EH (cell line): Measurements from ENCODE around the gene LRRK1.
A peak's percentile ranks its signal among the peaks of the same experiment; 100 is the strongest.

Source experiments
- DNase-seq: peaks from one replicate; pipeline ENCODE4 v3.0.0-alpha.2; 2015; ENCODE audit warnings: low read depth

Gene LRRK1

GRCh38 chr15:101044625-101045235 is 125.6 kb downstream of the LRRK1 start:
- no peak for DNase-seq

- DNase-seq, result peak; percentile 82
Measured at GRCh38 chr15:101045236-101045646, 126.1 kb downstream of the LRRK1 start.

GRCh38 chr15:101045835-101046691 is 126.9 kb downstream of the LRRK1 start:
- DNase-seq, result no peak

- DNase-seq, result no peak
Measured at GRCh38 chr15:101046826-101047225, 127.7 kb downstream of the LRRK1 start.

- DNase-seq, result no peak
Measured at GRCh38 chr15:101047301-101047781, 128.2 kb downstream of the LRRK1 start.

GRCh38 chr15:101048176-101048575 is 129.0 kb downstream of the LRRK1 start:
- DNase-seq, result no peak

GRCh38 chr15:101048581-101049030 is 129.4 kb downstream of the LRRK1 start:
- DNase-seq, result no peak

GRCh38 chr15:101049282-101049681 is 130.1 kb downstream of the LRRK1 start:
- no peak for DNase-seq

GRCh38 chr15:101049856-101050622 is 130.9 kb downstream of the LRRK1 start:
- DNase-seq, result no peak

GRCh38 chr15:101050623-101051290 is 131.6 kb downstream of the LRRK1 start:
- DNase-seq, result no peak

GRCh38 chr15:101051291-101052030 is 132.3 kb downstream of the LRRK1 start:
- DNase-seq, result no peak

- no peak for DNase-seq
Measured at GRCh38 chr15:101052031-101052620, 133.0 kb downstream of the LRRK1 start.

GRCh38 chr15:101052681-101053121 is 133.5 kb downstream of the LRRK1 start:
- no peak for DNase-seq

GRCh38 chr15:101053261-101053660 is 134.1 kb downstream of the LRRK1 start:
- no peak for DNase-seq

GRCh38 chr15:101054116-101054515 is 135.0 kb downstream of the LRRK1 start:
- DNase-seq, result no peak

- DNase-seq, result no peak
Measured at GRCh38 chr15:101054991-101055390, 135.8 kb downstream of the LRRK1 start.

GRCh38 chr15:101055411-101055810 is 136.3 kb downstream of the LRRK1 start:
- DNase-seq, result no peak

GRCh38 chr15:101056366-101057334 is 137.5 kb downstream of the LRRK1 start:
- no peak for DNase-seq

GRCh38 chr15:101057841-101058407 is 138.8 kb downstream of the LRRK1 start:
- no peak for DNase-seq
